MM.1S (cell line): ENCODE results near the gene MAP7D1.

Source experiments
- CTCF ChIP-seq: fragments of 300-600 bp; sonication (generic); IDR thresholded peaks from 2 replicates; pipeline ENCODE4 v1.5.1; 2016; ENCODE audit warnings: antibody characterized with exemption, low read length, mixed read lengths
- EZH2 ChIP-seq: fragments of 300-600 bp; sonication (generic); optimal IDR thresholded peaks from 2 replicates; pipeline ENCODE3; 2017; ENCODE audit warnings: low read depth, mild to moderate bottlenecking, antibody characterized with exemption, low read length, mixed read lengths
- EZH2phosphoT487 ChIP-seq: fragments of 300-600 bp; sonication (generic); IDR thresholded peaks from 2 replicates; pipeline ENCODE4 v1.6.1; 2018; ENCODE audit warnings: antibody characterized with exemption, low read length

GRCh38 chr1:36161641-36162531 is 5.9 kb downstream of the MAP7D1 start:
- TF ChIP-seq CTCF, result no peak
- no peak for TF ChIP-seq EZH2
- TF ChIP-seq EZH2phosphoT487, result no peak
